Measurements from ENCODE around the gene BBC3.

The BBC3 gene

DNA sequence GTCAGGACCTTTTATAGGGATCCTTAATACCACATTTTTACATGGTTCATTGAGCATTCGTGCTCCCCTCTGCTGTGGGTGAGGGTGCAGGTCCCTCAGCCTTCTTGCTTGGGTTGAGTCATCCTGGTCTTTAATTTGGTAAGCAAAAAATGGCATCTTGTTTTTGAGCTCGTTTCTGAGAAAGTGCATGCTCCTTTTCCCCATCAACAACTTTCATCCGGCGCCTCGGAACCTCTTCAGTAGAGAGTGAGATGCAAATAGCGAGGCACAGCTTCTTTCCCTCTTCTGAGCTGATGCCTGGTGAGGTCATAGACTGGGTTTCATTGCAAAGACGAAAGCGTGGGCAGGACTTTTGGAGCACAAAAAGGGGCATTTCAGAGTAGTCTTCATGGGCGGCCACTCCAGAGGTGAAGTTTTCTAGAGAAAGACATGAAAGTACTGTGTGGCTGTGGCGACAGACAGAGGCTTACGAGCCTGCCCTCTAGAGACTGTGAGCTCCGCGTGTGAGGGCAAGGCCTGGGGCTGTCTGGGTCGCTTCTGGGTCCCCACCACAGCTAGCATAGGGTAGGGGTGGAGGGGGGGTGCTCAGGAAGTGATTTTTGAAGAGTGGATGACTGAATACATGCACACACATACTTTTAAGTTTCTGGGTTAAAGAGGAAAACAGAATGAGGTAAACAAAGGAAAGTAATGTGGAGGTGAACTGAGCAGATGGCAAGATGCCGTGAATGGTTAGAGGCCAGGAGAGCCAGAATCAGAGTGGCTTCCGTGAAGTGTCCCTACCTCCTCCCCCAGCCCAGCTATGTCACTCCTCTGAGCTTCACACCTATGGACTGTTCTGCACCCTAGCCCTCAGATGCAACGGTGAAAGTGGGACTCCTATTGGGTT, 44.3 kb downstream of the BBC3 start:
- H3K9me3 ChIP-seq (ENCODE audit: control insufficient read depth, insufficient read depth, low read length), result no peaks in the 10 kb centered on the region
- H3K4me1 ChIP-seq (ENCODE audit: control insufficient read depth, insufficient read depth, low read length), result no peaks in the 10 kb centered on the region
- H3K27ac ChIP-seq (ENCODE audit: low read depth, low read length), result peak overlapping the region; percentile 54
- no peak overlapping the region for H3K9ac ChIP-seq (ENCODE audit: low read depth, low read length)
- peaks cover 85% of the 10 kb centered on the region for H3K36me3 ChIP-seq (ENCODE audit: control insufficient read depth, insufficient read depth, low read length)
- H3K4me3 ChIP-seq (ENCODE audit: low read depth, low read length), result no peak overlapping the region
- H3K27me3 ChIP-seq (ENCODE audit: control insufficient read depth, insufficient read depth, low read length), result no peaks in the 10 kb centered on the region

DNA sequence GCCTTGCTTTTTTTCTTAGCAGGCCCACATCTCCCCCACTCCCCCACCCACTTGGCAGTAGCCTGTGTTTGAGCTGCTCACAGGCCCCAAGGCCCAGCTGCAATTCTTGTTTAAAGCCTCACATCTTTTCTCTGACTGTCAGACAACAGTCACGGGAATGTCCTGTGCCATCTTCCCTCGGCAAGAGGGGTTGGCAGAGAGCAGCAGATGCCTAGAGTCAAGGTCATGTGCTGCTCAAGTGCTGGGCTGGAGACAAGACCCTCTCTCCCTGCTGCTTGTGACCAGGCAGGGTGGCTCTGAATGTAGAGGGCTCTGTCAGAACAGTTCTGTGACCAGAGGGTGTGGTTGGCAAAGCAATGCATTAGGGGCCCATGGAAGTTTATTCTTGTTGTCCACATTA, 47.4 kb downstream of the BBC3 start:
- no peak overlapping the region for H3K9ac ChIP-seq (ENCODE audit: low read depth, low read length)
- no peaks in the 10 kb centered on the region for H3K4me1 ChIP-seq (ENCODE audit: control insufficient read depth, insufficient read depth, low read length)
- H3K9me3 ChIP-seq (ENCODE audit: control insufficient read depth, insufficient read depth, low read length), result no peaks in the 10 kb centered on the region
- H3K27me3 ChIP-seq (ENCODE audit: control insufficient read depth, insufficient read depth, low read length), result no peaks in the 10 kb centered on the region
- H3K4me3 ChIP-seq (ENCODE audit: low read depth, low read length), result no peak overlapping the region
- no peak overlapping the region for H3K27ac ChIP-seq (ENCODE audit: low read depth, low read length)
- peaks cover 81% of the 10 kb centered on the region for H3K36me3 ChIP-seq (ENCODE audit: control insufficient read depth, insufficient read depth, low read length)

DNA sequence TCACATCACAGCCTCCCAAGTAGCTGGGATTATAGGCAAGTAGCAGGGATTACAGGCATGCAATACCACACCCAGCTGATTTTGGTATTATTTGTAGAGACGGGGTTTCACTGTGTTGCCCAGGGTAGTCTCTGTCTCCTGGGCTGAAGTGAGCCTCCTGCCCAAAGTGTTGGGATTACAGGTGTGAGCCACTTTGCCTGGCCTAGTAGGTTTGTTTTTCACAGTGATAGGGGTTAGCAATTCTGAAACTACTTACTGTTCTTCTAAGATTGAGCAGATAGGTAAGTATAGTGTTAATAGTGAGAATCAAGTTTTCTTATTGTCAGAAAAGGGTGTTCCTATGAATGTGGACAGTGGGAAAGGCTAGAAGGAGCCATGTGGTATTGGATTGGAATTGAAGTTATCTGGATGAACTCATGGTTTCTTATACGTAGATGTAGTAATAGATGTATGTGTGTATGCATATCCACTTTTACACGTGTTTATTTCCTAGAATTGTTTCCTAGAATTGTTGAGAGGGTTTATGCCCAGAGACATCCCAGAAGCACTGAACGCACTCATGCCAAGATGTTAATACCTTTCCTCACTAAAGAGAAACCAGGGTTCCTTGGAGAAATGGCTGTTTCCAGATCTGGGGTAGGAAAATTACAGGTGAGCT, 51.2 kb downstream of the BBC3 start:
- Histone ChIP-seq H3K9ac (ENCODE audit: low read depth, low read length) (no peak overlapping the region), H3K27ac (ENCODE audit: low read depth, low read length) (no peak overlapping the region), H3K4me1 (ENCODE audit: control insufficient read depth, insufficient read depth, low read length) (no peaks in the 10 kb centered on the region), H3K9me3 (ENCODE audit: control insufficient read depth, insufficient read depth, low read length) (no peaks in the 10 kb centered on the region), H3K36me3 (ENCODE audit: control insufficient read depth, insufficient read depth, low read length) (peaks cover 87% of the 10 kb centered on the region), H3K4me3 (ENCODE audit: low read depth, low read length) (no peak overlapping the region), H3K27me3 (ENCODE audit: control insufficient read depth, insufficient read depth, low read length) (no peaks in the 10 kb centered on the region)

DNA sequence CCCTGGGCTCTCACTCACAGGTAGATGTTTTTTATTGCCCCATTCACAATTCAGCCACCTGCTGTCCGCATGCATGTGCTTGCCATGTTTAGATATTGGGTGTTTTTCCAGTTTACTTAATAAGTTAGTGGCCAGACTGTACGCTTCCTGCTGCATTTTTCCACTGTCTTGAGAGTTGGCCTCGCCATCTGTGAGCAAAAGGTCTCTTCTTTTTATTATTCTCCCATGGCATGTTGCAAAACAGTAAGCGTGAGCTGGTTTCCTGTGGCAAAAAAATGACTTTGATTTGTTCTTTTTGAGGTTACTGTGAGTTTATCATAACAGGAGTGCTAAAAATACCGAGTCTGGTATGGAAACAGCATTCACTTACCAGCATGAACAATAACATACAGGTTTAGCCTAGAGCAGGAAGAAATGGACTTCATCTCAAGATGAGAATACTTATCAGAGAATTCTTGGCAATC, 54.3 kb downstream of the BBC3 start:
- Histone ChIP-seq H3K9me3 (ENCODE audit: control insufficient read depth, insufficient read depth, low read length) (no peaks in the 10 kb centered on the region), H3K4me3 (ENCODE audit: low read depth, low read length) (no peak overlapping the region), H3K27ac (ENCODE audit: low read depth, low read length) (no peak overlapping the region), H3K36me3 (ENCODE audit: control insufficient read depth, insufficient read depth, low read length) (peaks cover 86% of the 10 kb centered on the region), H3K9ac (ENCODE audit: low read depth, low read length) (no peak overlapping the region), H3K27me3 (ENCODE audit: control insufficient read depth, insufficient read depth, low read length) (no peaks in the 10 kb centered on the region), H3K4me1 (ENCODE audit: control insufficient read depth, insufficient read depth, low read length) (no peaks in the 10 kb centered on the region)

DNA sequence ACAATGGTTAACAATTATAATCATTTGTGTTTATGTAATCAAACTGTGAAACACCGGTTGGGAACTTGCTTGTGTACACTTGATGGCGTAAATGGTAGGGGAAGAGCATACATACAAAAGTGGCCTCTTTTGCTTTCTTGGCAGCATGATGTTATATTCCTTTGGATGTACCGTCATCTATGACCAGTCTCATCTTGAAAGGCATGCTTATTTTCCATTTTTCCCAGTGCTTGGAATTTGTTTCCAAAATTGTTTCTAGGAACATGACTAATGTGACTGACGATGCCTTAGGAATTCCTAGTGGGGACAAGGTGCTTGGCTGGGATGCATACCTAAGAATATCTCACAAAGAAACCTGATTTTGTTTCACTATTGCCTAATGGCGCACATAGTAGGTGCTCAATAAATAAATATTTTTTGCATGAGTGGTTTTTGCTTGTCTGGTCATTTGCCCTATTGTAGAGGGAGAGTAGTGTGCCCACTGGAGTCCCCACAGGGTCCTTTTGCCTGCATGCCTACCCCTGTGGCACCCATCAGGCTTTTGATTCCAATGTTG, 54.9 kb downstream of the BBC3 start:
- peaks cover 88% of the 10 kb centered on the region for H3K36me3 ChIP-seq (ENCODE audit: control insufficient read depth, insufficient read depth, low read length)
- no peak overlapping the region for H3K4me3 ChIP-seq (ENCODE audit: low read depth, low read length)
- H3K27ac ChIP-seq (ENCODE audit: low read depth, low read length), result no peak overlapping the region

DNA sequence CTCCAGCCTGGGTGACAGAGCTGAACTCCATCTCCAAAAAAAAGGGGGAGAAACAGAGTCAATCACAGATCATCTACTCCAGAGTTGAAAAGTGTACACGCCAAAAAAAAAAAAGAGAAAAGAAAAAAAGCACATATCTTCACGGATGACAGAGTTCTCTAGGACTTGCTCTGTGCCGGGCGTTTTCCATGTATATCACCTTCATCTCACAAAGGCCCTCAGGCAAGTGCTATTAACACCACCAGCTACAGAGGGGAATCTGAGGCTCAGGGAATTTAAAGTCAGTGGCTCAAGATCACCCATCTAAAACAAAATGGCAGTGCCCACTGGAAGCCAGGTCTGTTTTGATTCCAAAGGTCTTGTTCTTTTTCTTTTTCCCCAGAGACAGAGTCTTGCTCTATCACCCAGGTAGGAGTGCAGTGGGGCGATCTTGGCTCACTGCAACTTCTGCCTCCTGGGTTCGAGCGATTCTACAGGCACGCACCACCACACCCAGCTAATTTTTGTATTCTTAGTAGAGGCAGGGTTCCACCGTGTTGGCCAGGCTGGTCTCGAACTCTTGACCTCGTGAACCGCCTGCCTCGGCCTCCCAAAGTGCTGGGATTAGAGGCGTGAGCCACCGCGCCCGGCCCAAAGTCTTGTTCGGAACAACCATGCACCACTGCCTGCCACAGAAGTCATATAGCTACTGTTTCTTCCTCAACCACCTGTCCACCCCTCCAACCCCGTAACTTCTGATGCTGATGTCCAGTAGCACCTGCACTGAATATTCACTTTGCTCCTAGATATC, 58.1 kb downstream of the BBC3 start:
- Histone ChIP-seq H3K4me3 (ENCODE audit: low read depth, low read length) (no peak overlapping the region), H3K9ac (ENCODE audit: low read depth, low read length) (no peak overlapping the region), H3K27me3 (ENCODE audit: control insufficient read depth, insufficient read depth, low read length) (no peaks in the 10 kb centered on the region), H3K27ac (ENCODE audit: low read depth, low read length) (no peak overlapping the region), H3K36me3 (ENCODE audit: control insufficient read depth, insufficient read depth, low read length) (peaks cover 92% of the 10 kb centered on the region), H3K4me1 (ENCODE audit: control insufficient read depth, insufficient read depth, low read length) (no peaks in the 10 kb centered on the region), H3K9me3 (ENCODE audit: control insufficient read depth, insufficient read depth, low read length) (no peaks in the 10 kb centered on the region)

More for the DNA sequence above, 54.9 kb downstream of the BBC3 start:
- H3K4me1 ChIP-seq (ENCODE audit: control insufficient read depth, insufficient read depth, low read length), result no peaks in the 10 kb centered on the region
- H3K9me3 ChIP-seq (ENCODE audit: control insufficient read depth, insufficient read depth, low read length), result no peaks in the 10 kb centered on the region
- H3K9ac ChIP-seq (ENCODE audit: low read depth, low read length), result no peak overlapping the region
- no peaks in the 10 kb centered on the region for H3K27me3 ChIP-seq (ENCODE audit: control insufficient read depth, insufficient read depth, low read length)

Measured in HUES48 (cell line).